H9 (cell line): ENCODE results near the gene NCBP1. TPM values are rescaled to one million over a fixed set of nuclear protein-coding genes. Genes with fewer than 3 reads are reported as not detected.

Source experiments
- DNase-seq: peaks from one replicate; pipeline ENCODE4 v3.0.0-alpha.2; 2017
- H2AFZ ChIP-seq: one replicate; pipeline ENCODE4 v1.6.1; 2013; ENCODE audit warnings: mild to moderate bottlenecking, low read length, control low read depth, moderate library complexity
- H2AK5ac ChIP-seq: 2 replicates; pipeline ENCODE4 v1.6.1; 2013; ENCODE audit warnings: low read length, control low read depth, mixed read lengths; ENCODE audit not compliant: insufficient read length
- H2BK120ac ChIP-seq: one replicate; pipeline ENCODE4 v1.6.1; 2013; ENCODE audit warnings: low read depth, mild to moderate bottlenecking, low read length, control low read depth, inconsistent platforms; ENCODE audit not compliant: poor library complexity, severe bottlenecking
- H2BK12ac ChIP-seq: 2 replicates; pipeline ENCODE4 v1.6.1; 2013; ENCODE audit warnings: low read length, control low read depth, mixed read lengths, low read depth; ENCODE audit not compliant: insufficient read length
- H2BK15ac ChIP-seq: 2 replicates; pipeline ENCODE4 v1.6.1; 2013; ENCODE audit warnings: low read depth, low read length, control low read depth
- H2BK20ac ChIP-seq: one replicate; pipeline ENCODE4 v1.6.1; 2013; ENCODE audit warnings: low read depth, mild to moderate bottlenecking, low read length, control low read depth, inconsistent platforms; ENCODE audit not compliant: poor library complexity, severe bottlenecking
- H2BK5ac ChIP-seq: 2 replicates; pipeline ENCODE4 v1.6.1; 2013; ENCODE audit warnings: low read length, control low read depth, mixed read lengths; ENCODE audit not compliant: insufficient read length
- H3K14ac ChIP-seq: 2 replicates; pipeline ENCODE4 v1.6.1; 2013; ENCODE audit warnings: low read length, control low read depth; ENCODE audit not compliant: insufficient read depth
- H3K18ac ChIP-seq: 2 replicates; pipeline ENCODE4 v1.6.1; 2013; ENCODE audit warnings: low read depth, mild to moderate bottlenecking, mixed read lengths, low read length, control low read depth; ENCODE audit not compliant: insufficient read length
- H3K23ac ChIP-seq: 2 replicates; pipeline ENCODE4 v1.6.1; 2013; ENCODE audit warnings: low read length, control low read depth, mixed read lengths, low read depth; ENCODE audit not compliant: insufficient read length
- H3K23me2 ChIP-seq: 2 replicates; pipeline ENCODE4 v1.6.1; 2013; ENCODE audit warnings: low read depth, mild to moderate bottlenecking, mixed read lengths, low read length, control low read depth; ENCODE audit not compliant: insufficient read length, poor library complexity, severe bottlenecking
- H3K27ac ChIP-seq: 2 replicates; pipeline ENCODE4 v1.5.1; 2013; ENCODE audit warnings: low read length, control low read depth, mixed read lengths, low read depth; ENCODE audit not compliant: insufficient read length
- H3K27me3 ChIP-seq: 2 replicates; pipeline ENCODE4 v1.6.1; 2013; ENCODE audit warnings: low read length, control low read depth, inconsistent platforms; ENCODE audit not compliant: insufficient read depth
- H3K4ac ChIP-seq: 2 replicates; pipeline ENCODE4 v1.6.1; 2013; ENCODE audit warnings: low read depth, mild to moderate bottlenecking, control low read depth, inconsistent platforms, low read length, moderate library complexity
- H3K4me1 ChIP-seq: 2 replicates; pipeline ENCODE4 v1.6.1; 2013; ENCODE audit warnings: low read length, control low read depth, inconsistent platforms; ENCODE audit not compliant: insufficient read depth
- H3K4me2 ChIP-seq: 2 replicates; pipeline ENCODE4 v1.6.1; 2013; ENCODE audit warnings: low read length, control low read depth, mixed read lengths; ENCODE audit not compliant: insufficient read length, insufficient read depth
- H3K56ac ChIP-seq: 2 replicates; pipeline ENCODE4 v1.6.1; 2013; ENCODE audit warnings: low read depth, mild to moderate bottlenecking, mixed read lengths, low read length, control low read depth; ENCODE audit not compliant: insufficient read length
- H3K79me1 ChIP-seq: 2 replicates; pipeline ENCODE4 v1.6.1; 2013; ENCODE audit warnings: low read depth, mild to moderate bottlenecking, moderate library complexity, low read length, control low read depth, inconsistent platforms; ENCODE audit not compliant: insufficient read depth, poor library complexity, severe bottlenecking
- H3K79me2 ChIP-seq: 2 replicates; pipeline ENCODE4 v1.6.1; 2013; ENCODE audit warnings: low read length, control low read depth, inconsistent platforms; ENCODE audit not compliant: insufficient read depth
- H3K9ac ChIP-seq: 2 replicates; pipeline ENCODE4 v1.6.1; 2013; ENCODE audit warnings: low read length, control low read depth, mixed read lengths; ENCODE audit not compliant: insufficient read length; ENCODE audit errors: extremely low read depth
- H3K9me3 ChIP-seq: one replicate; pipeline ENCODE4 v1.6.1; 2013; ENCODE audit warnings: low read depth, low read length, inconsistent platforms; ENCODE audit not compliant: control insufficient read depth
- H3T11ph ChIP-seq: one replicate; pipeline ENCODE4 v1.6.1; 2013; ENCODE audit warnings: mild to moderate bottlenecking, low read length, control low read depth, inconsistent platforms
- H4K20me1 ChIP-seq: one replicate; pipeline ENCODE4 v1.6.1; 2013; ENCODE audit not compliant: control insufficient read depth, insufficient read length, insufficient read depth
- H4K5ac ChIP-seq: 2 replicates; pipeline ENCODE4 v1.6.1; 2013; ENCODE audit warnings: low read depth, mild to moderate bottlenecking, mixed read lengths, low read length, control low read depth; ENCODE audit not compliant: insufficient read length
- H4K8ac ChIP-seq: replicated peaks from 2 replicates; pipeline ENCODE4 v1.6.1; 2013; ENCODE audit warnings: low read length, control low read depth, mixed read lengths, low read depth; ENCODE audit not compliant: insufficient read length
- H4K91ac ChIP-seq: 2 replicates; pipeline ENCODE4 v1.6.1; 2013; ENCODE audit warnings: low read depth, mild to moderate bottlenecking, moderate library complexity, mixed read lengths, low read length, control low read depth; ENCODE audit not compliant: insufficient read length
- H3K27ac Mint-ChIP-seq, 3 experiments: 2 replicates in 2 of 3; 3 replicates in 1 of 3; pipeline ENCODE4 v1.8.0; 2020 to 2021; ENCODE audit warnings: mixed read lengths in 3 of 3, mild to moderate bottlenecking in 1 of 3, moderate library complexity in 1 of 3
- H3K27me3 Mint-ChIP-seq: 2 replicates; pipeline ENCODE4 v1.8.0; 2021; ENCODE audit warnings: low read depth, mild to moderate bottlenecking, moderate library complexity, mixed read lengths
- H3K36me3 Mint-ChIP-seq, 3 experiments: 2 replicates in 2 of 3; 3 replicates in 1 of 3; pipeline ENCODE4 v1.8.0; 2020 to 2021; ENCODE audit warnings: low read depth in 3 of 3, mixed read lengths in 3 of 3; ENCODE audit not compliant: insufficient read depth in 1 of 3
- H3K4me1 Mint-ChIP-seq, 2 experiments: 2 replicates each; pipeline ENCODE4 v1.8.0; 2020; ENCODE audit warnings: mixed read lengths in 2 of 2
- H3K4me3 Mint-ChIP-seq, 2 experiments: 2 replicates in 1 of 2; 3 replicates in 1 of 2; pipeline ENCODE4 v1.8.0; 2020 to 2021; ENCODE audit warnings: mild to moderate bottlenecking in 2 of 2, mixed read lengths in 2 of 2, moderate library complexity in 1 of 2
- H3K9me3 Mint-ChIP-seq, 2 experiments: 2 replicates in 1 of 2; 3 replicates in 1 of 2; pipeline ENCODE4 v1.8.0; 2020; ENCODE audit warnings: mild to moderate bottlenecking in 2 of 2, mixed read lengths in 2 of 2, moderate library complexity in 1 of 2
- total RNA-seq: library from RNA; stranded (reverse); gene quantifications from 2 replicates; pipeline ENCODE4 v1.2.1, GENCODE V29; 2021
- TF ChIP-seq, protein P1 (sequence below): fragments of 200-600 bp; sonication (generic); conservative IDR thresholded peaks from 3 replicates; pipeline ENCODE4 v1.8.0; 2021; ENCODE audit warnings: antibody characterized with exemption, mild to moderate bottlenecking

The NCBP1 gene
- total RNA-seq, 1 experiment from 2014 or later = 55.7 TPM

DNA sequence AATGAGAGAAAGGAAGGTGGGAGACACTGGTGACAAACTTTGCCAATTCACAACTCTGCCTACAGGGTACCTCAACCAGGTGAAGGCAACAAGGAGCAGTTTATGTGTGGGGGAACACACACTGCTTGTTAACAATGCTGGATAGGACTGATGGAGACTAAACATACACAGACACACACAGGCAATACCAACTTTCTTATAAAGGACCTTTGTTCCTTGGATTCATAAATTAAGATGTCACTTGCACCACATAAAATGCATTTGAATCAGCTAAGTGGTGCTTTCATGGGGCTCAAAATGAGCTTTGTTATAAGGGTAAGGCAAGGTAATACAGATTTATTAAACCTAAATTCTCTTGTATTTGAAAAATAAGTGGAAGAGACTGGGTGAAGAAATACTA is 4.5 kb upstream of the NCBP1 start:
- Mint-ChIP-seq H3K27me3 (no peaks in the 10 kb centered on the region), H3K4me3 (no peak overlapping the region; a peak in 1 of 5 replicates), H3K27ac (peak overlapping the region; percentile 48 to 93 (median 79); a peak in 3 of 7 replicates), H3K4me1 (peaks cover 13 to 22% of the 10 kb centered on the region in 2 experiments), H3K9me3 (no peaks in the 10 kb centered on the region), H3K36me3 (peaks cover 10 to 29% (median 17%) of the 10 kb centered on the region in 3 experiments)
- H4K8ac ChIP-seq = no peak overlapping the region
- no peak overlapping the region for H2AFZ ChIP-seq
- H3K9ac ChIP-seq = no peak overlapping the region
- no peak overlapping the region for H3K4ac ChIP-seq
- H3K14ac ChIP-seq = no peak overlapping the region
- H4K20me1 ChIP-seq = no peaks in the 10 kb centered on the region
- no peak for DNase-seq
- no peak overlapping the region for H3K18ac ChIP-seq
- H3K4me1 ChIP-seq = 0 out of 2 replicates have a peak, but pooled peaks cover 6% of the 10 kb centered on the region
- H2BK120ac ChIP-seq = no peak overlapping the region
- no peak overlapping the region for H2BK20ac ChIP-seq
- no peak overlapping the region for H3K56ac ChIP-seq
- peaks cover 8% of the 10 kb centered on the region for H3K79me1 ChIP-seq
- TF ChIP-seq, protein P1, sequence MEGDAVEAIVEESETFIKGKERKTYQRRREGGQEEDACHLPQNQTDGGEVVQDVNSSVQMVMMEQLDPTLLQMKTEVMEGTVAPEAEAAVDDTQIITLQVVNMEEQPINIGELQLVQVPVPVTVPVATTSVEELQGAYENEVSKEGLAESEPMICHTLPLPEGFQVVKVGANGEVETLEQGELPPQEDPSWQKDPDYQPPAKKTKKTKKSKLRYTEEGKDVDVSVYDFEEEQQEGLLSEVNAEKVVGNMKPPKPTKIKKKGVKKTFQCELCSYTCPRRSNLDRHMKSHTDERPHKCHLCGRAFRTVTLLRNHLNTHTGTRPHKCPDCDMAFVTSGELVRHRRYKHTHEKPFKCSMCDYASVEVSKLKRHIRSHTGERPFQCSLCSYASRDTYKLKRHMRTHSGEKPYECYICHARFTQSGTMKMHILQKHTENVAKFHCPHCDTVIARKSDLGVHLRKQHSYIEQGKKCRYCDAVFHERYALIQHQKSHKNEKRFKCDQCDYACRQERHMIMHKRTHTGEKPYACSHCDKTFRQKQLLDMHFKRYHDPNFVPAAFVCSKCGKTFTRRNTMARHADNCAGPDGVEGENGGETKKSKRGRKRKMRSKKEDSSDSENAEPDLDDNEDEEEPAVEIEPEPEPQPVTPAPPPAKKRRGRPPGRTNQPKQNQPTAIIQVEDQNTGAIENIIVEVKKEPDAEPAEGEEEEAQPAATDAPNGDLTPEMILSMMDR = peak; percentile 21; the same call in 1 of the 3 replicates
- no peaks in the 10 kb centered on the region for H3K27me3 ChIP-seq
- H3K4me2 ChIP-seq = no peak overlapping the region
- no peak overlapping the region for H2BK5ac ChIP-seq
- H4K5ac ChIP-seq = no peak overlapping the region
- H3K23ac ChIP-seq = no peak overlapping the region
- H3K27ac ChIP-seq = no peak overlapping the region
- no peak overlapping the region for H3T11ph ChIP-seq
- no peak overlapping the region for H4K91ac ChIP-seq
- H2BK15ac ChIP-seq = no peak overlapping the region
- H3K23me2 ChIP-seq = peaks cover 7% of the 10 kb centered on the region
- no peaks in the 10 kb centered on the region for H3K9me3 ChIP-seq
- H3K79me2 ChIP-seq = peaks cover 16% of the 10 kb centered on the region; the same call in 1 of the 2 replicates
- no peak overlapping the region for H2AK5ac ChIP-seq
- H2BK12ac ChIP-seq = no peak overlapping the region
